Measurements from ENCODE around the gene C1GALT1.
A peak's percentile ranks its signal among the peaks of the same experiment; 100 is the strongest.

Gene C1GALT1

GRCh38 chr7:7276161-7276560, 93.8 kb downstream of the C1GALT1 start:
- Histone ChIP-seq H3K4me1 (ENCODE audit: low read length) (no peaks in the 10 kb centered on the region), H3K9me3 (replicated peaks; ENCODE audit: insufficient read depth, low read length) (no peaks in the 10 kb centered on the region), H2AFZ (ENCODE audit: low read length) (no peak overlapping the region), H3K27ac (ENCODE audit: low read length) (no peak overlapping the region), H3K79me2 (ENCODE audit: low read length) (no peaks in the 10 kb centered on the region), H3K4me2 (ENCODE audit: low read depth, low read length) (no peak overlapping the region), H3K36me3 (replicated peaks; ENCODE audit: insufficient read depth, low read length) (no peaks in the 10 kb centered on the region), H3K4me3 (ENCODE audit: low read length) (no peak overlapping the region), H4K20me1 (ENCODE audit: insufficient read depth, low read length) (no peaks in the 10 kb centered on the region), H3F3A (ENCODE audit: insufficient read depth, low read length) (no peaks in the 10 kb centered on the region), H3K9ac (ENCODE audit: low read length) (no peak overlapping the region), H3K27me3 (replicated peaks; ENCODE audit: insufficient read depth, low read length) (no peaks in the 10 kb centered on the region), H3K9me2 (replicated peaks; ENCODE audit: insufficient read depth, low read length) (no peaks in the 10 kb centered on the region)
- no peak for DNase-seq
- TF ChIP-seq EZH2phosphoT487 (IDR thresholded peaks at IDR 0.05; ENCODE audit: low read length): no peak
- TF ChIP-seq, protein P1, sequence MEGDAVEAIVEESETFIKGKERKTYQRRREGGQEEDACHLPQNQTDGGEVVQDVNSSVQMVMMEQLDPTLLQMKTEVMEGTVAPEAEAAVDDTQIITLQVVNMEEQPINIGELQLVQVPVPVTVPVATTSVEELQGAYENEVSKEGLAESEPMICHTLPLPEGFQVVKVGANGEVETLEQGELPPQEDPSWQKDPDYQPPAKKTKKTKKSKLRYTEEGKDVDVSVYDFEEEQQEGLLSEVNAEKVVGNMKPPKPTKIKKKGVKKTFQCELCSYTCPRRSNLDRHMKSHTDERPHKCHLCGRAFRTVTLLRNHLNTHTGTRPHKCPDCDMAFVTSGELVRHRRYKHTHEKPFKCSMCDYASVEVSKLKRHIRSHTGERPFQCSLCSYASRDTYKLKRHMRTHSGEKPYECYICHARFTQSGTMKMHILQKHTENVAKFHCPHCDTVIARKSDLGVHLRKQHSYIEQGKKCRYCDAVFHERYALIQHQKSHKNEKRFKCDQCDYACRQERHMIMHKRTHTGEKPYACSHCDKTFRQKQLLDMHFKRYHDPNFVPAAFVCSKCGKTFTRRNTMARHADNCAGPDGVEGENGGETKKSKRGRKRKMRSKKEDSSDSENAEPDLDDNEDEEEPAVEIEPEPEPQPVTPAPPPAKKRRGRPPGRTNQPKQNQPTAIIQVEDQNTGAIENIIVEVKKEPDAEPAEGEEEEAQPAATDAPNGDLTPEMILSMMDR (IDR thresholded peaks at IDR 0.05; ENCODE audit: low read length): no peak
- TF ChIP-seq EZH2 (optimal IDR thresholded peaks at IDR 0.05; ENCODE audit: low read depth, low read length): no peak

GRCh38 chr7:7290429-7291122, 108.2 kb downstream of the C1GALT1 start:
- Histone ChIP-seq H3K36me3 (replicated peaks; ENCODE audit: insufficient read depth, low read length) (no peaks in the 10 kb centered on the region), H3K4me2 (ENCODE audit: low read depth, low read length) (no peak overlapping the region), H3K27me3 (replicated peaks; ENCODE audit: insufficient read depth, low read length) (no peaks in the 10 kb centered on the region), H4K20me1 (ENCODE audit: insufficient read depth, low read length) (no peaks in the 10 kb centered on the region), H3K4me1 (ENCODE audit: low read length) (peaks cover 15% of the 10 kb centered on the region), H3K9me3 (replicated peaks; ENCODE audit: insufficient read depth, low read length) (no peaks in the 10 kb centered on the region), H3K9ac (ENCODE audit: low read length) (no peak overlapping the region), H3K4me3 (ENCODE audit: low read length) (no peak overlapping the region), H3K9me2 (replicated peaks; ENCODE audit: insufficient read depth, low read length) (no peaks in the 10 kb centered on the region), H2AFZ (ENCODE audit: low read length) (no peak overlapping the region), H3K79me2 (ENCODE audit: low read length) (no peaks in the 10 kb centered on the region), H3F3A (ENCODE audit: insufficient read depth, low read length) (no peaks in the 10 kb centered on the region), H3K27ac (ENCODE audit: low read length) (no peak overlapping the region)
- DNase-seq: no peak
- TF ChIP-seq EZH2phosphoT487 (IDR thresholded peaks at IDR 0.05; ENCODE audit: low read length) (no peak), EZH2 (optimal IDR thresholded peaks at IDR 0.05; ENCODE audit: low read depth, low read length) (no peak)
- TF ChIP-seq, protein P1 (IDR thresholded peaks at IDR 0.05; ENCODE audit: low read length): no peak

- Histone ChIP-seq H3K9me3 (replicated peaks; ENCODE audit: insufficient read depth, low read length) (no peaks in the 10 kb centered on the region), H3K27me3 (replicated peaks; ENCODE audit: insufficient read depth, low read length) (no peaks in the 10 kb centered on the region), H4K20me1 (ENCODE audit: insufficient read depth, low read length) (no peaks in the 10 kb centered on the region), H3F3A (ENCODE audit: insufficient read depth, low read length) (no peaks in the 10 kb centered on the region), H3K9ac (ENCODE audit: low read length) (no peak overlapping the region), H3K79me2 (ENCODE audit: low read length) (no peaks in the 10 kb centered on the region), H3K27ac (ENCODE audit: low read length) (peak overlapping the region; percentile 19; the same call in 1 of the 2 replicates), H3K4me1 (ENCODE audit: low read length) (peaks cover 15% of the 10 kb centered on the region), H3K4me2 (ENCODE audit: low read depth, low read length) (peak overlapping the region; percentile 51), H2AFZ (ENCODE audit: low read length) (peak overlapping the region; percentile 56), H3K36me3 (replicated peaks; ENCODE audit: insufficient read depth, low read length) (no peaks in the 10 kb centered on the region), H3K9me2 (replicated peaks; ENCODE audit: insufficient read depth, low read length) (no peaks in the 10 kb centered on the region), H3K4me3 (ENCODE audit: low read length) (no peak overlapping the region)
- DNase-seq: peak; percentile 66
- TF ChIP-seq, protein P1 (IDR thresholded peaks at IDR 0.05; ENCODE audit: low read length): no peak
- TF ChIP-seq EZH2phosphoT487 (IDR thresholded peaks at IDR 0.05; ENCODE audit: low read length): no peak
- no peak for TF ChIP-seq EZH2 (optimal IDR thresholded peaks at IDR 0.05; ENCODE audit: low read depth, low read length)
Measured at GRCh38 chr7:7292085-7292484, 109.7 kb downstream of the C1GALT1 start.
